Activated T-cell treated with anti-CD3 and anti-CD28 coated beads for 48 hours (primary cell): ENCODE results near the gene CDC42BPA.
"Not testable (repeated sequence)": the region's sequence is repeated elsewhere in the genome, so short reads cannot be mapped to it uniquely, and the experiment has no call there.

Experiments used
- DNase-seq: peaks from one replicate; pipeline ENCODE4 v3.0.0-alpha.2; 2020; ENCODE audit warnings: low read depth

Gene CDC42BPA

GRCh38 chr1:227255086-227255732, 63.1 kb downstream of the CDC42BPA start:
- DNase-seq: no peak

GRCh38 chr1:227253065-227253464, 65.2 kb downstream of the CDC42BPA start:
- DNase-seq: no peak

- DNase-seq: no peak
Observed at GRCh38 chr1:227245613-227246320, 72.5 kb downstream of the CDC42BPA start.

GRCh38 chr1:227244339-227245118, 73.8 kb downstream of the CDC42BPA start:
- no peak for DNase-seq

GRCh38 chr1:227242811-227243682, 75.2 kb downstream of the CDC42BPA start:
- no peak for DNase-seq

- no peak for DNase-seq
Observed at GRCh38 chr1:227240983-227241382, 77.3 kb downstream of the CDC42BPA start.

- DNase-seq: no peak
Observed at GRCh38 chr1:227234998-227235405, 83.3 kb downstream of the CDC42BPA start.

GRCh38 chr1:227231128-227231527, 87.2 kb downstream of the CDC42BPA start:
- DNase-seq: not testable (repeated sequence)

- DNase-seq: no peak
Observed at GRCh38 chr1:227228201-227228600, 90.1 kb downstream of the CDC42BPA start.

GRCh38 chr1:227227761-227228160, 90.5 kb downstream of the CDC42BPA start:
- DNase-seq: no peak

GRCh38 chr1:227225715-227226346, 92.5 kb downstream of the CDC42BPA start:
- DNase-seq: no peak

- no peak for DNase-seq
Observed at GRCh38 chr1:227223171-227223806, 95.0 kb downstream of the CDC42BPA start.

- no peak for DNase-seq
Observed at GRCh38 chr1:227219715-227220292, 98.5 kb downstream of the CDC42BPA start.

- DNase-seq: no peak
Observed at GRCh38 chr1:227218870-227219573, 99.3 kb downstream of the CDC42BPA start.

GRCh38 chr1:227215863-227216510, 102.3 kb downstream of the CDC42BPA start:
- no peak for DNase-seq

- DNase-seq: no peak
Observed at GRCh38 chr1:227214207-227214606, 104.1 kb downstream of the CDC42BPA start.

GRCh38 chr1:227213426-227213825, 104.9 kb downstream of the CDC42BPA start:
- no peak for DNase-seq

GRCh38 chr1:227212164-227212563, 106.1 kb downstream of the CDC42BPA start:
- no peak for DNase-seq

- no peak for DNase-seq
Observed at GRCh38 chr1:227210604-227211003, 107.7 kb downstream of the CDC42BPA start.
